A549 (cell line): ENCODE results near the gene TBCE.

Experiments
- BHLHE40 ChIP-seq: IDR thresholded peaks from 2 replicates; pipeline ENCODE4 v1.6.1; 2012; ENCODE audit warnings: low read depth, low read length, inconsistent platforms
- ESRRA ChIP-seq: fragments of 150-350 bp; IDR thresholded peaks from 2 replicates; pipeline ENCODE4 v1.6.1; 2014; ENCODE audit warnings: mild to moderate bottlenecking, low read length, borderline replicate concordance
- POLR2A ChIP-seq: IDR thresholded peaks from 2 replicates; pipeline ENCODE4 v1.6.1; 2012; ENCODE audit warnings: mild to moderate bottlenecking, low read length
- RAD21 ChIP-seq, 2 experiments: fragments of >200 bp in 1 of 2; sonication (Bioruptor Twin) in 1 of 2; formaldehyde crosslinking in 1 of 2; IDR thresholded peaks in 1 of 2; conservative IDR thresholded peaks in 1 of 2; 2 replicates in 1 of 2; 3 replicates in 1 of 2; pipeline ENCODE4 v1.6.1; 2012 to 2018; ENCODE audit warnings: inconsistent platforms in 1 of 2
- RFX5 ChIP-seq: fragments of 450-650 bp; IDR thresholded peaks from 2 replicates; pipeline ENCODE4 v1.7.1; 2014; ENCODE audit warnings: antibody characterized with exemption, mild to moderate bottlenecking, moderate library complexity
- SMC3 ChIP-seq: fragments of >200 bp; sonication (Bioruptor Twin); formaldehyde crosslinking; IDR thresholded peaks from 3 replicates; pipeline ENCODE4 v1.6.1; 2018; ENCODE audit warnings: inconsistent platforms
- ZFP36 ChIP-seq: fragments of 450-650 bp; IDR thresholded peaks from 2 replicates; pipeline ENCODE4 v1.6.1; 2014; ENCODE audit warnings: borderline replicate concordance; ENCODE audit not compliant: partially characterized antibody
- TF ChIP-seq, protein P1 (sequence below): fragments of >200 bp; sonication (Bioruptor Twin); formaldehyde crosslinking; IDR thresholded peaks from 3 replicates; pipeline ENCODE4 v1.5.1; 2016
- TF ChIP-seq, protein P2 (sequence below): IDR thresholded peaks from 2 replicates; pipeline ENCODE4 v1.6.1; 2012
- TF ChIP-seq, protein P3 (sequence below): fragments of 150-350 bp; IDR thresholded peaks from 2 replicates; pipeline ENCODE4 v1.6.1; 2014; ENCODE audit warnings: low read depth, mild to moderate bottlenecking, low read length
- TF ChIP-seq, protein P4 (sequence below): IDR thresholded peaks from 2 replicates; pipeline ENCODE4 v1.6.1; 2012

DNA sequence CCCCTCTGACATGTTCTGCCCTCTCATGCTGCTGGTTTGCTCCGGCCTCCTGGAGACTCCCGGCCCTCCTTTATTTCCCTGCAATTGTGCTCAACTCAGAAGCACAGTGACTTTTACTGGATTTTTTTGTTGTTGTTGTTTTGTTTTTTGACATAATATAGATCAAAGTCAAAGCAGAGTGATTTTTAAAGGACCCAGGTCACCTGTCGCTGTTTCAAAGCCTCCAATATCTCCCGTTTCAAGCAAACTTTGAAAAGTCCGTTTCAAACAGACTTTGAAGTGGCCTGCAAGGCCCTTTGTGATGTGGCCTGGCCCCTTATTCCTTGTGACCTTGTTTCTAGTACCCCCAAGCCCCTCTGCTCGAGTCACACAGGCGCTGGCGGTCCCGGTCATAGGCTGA is 58.1 kb downstream of the TBCE start:
- TF ChIP-seq, protein P1, sequence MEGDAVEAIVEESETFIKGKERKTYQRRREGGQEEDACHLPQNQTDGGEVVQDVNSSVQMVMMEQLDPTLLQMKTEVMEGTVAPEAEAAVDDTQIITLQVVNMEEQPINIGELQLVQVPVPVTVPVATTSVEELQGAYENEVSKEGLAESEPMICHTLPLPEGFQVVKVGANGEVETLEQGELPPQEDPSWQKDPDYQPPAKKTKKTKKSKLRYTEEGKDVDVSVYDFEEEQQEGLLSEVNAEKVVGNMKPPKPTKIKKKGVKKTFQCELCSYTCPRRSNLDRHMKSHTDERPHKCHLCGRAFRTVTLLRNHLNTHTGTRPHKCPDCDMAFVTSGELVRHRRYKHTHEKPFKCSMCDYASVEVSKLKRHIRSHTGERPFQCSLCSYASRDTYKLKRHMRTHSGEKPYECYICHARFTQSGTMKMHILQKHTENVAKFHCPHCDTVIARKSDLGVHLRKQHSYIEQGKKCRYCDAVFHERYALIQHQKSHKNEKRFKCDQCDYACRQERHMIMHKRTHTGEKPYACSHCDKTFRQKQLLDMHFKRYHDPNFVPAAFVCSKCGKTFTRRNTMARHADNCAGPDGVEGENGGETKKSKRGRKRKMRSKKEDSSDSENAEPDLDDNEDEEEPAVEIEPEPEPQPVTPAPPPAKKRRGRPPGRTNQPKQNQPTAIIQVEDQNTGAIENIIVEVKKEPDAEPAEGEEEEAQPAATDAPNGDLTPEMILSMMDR, result no peak
- no peak for TF ChIP-seq ZFP36
- TF ChIP-seq, protein P2, sequence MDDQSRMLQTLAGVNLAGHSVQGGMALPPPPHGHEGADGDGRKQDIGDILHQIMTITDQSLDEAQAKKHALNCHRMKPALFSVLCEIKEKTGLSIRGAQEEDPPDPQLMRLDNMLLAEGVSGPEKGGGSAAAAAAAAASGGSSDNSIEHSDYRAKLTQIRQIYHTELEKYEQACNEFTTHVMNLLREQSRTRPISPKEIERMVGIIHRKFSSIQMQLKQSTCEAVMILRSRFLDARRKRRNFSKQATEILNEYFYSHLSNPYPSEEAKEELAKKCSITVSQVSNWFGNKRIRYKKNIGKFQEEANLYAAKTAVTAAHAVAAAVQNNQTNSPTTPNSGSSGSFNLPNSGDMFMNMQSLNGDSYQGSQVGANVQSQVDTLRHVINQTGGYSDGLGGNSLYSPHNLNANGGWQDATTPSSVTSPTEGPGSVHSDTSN, result no peak
- no peak for TF ChIP-seq SMC3
- TF ChIP-seq, protein P3, sequence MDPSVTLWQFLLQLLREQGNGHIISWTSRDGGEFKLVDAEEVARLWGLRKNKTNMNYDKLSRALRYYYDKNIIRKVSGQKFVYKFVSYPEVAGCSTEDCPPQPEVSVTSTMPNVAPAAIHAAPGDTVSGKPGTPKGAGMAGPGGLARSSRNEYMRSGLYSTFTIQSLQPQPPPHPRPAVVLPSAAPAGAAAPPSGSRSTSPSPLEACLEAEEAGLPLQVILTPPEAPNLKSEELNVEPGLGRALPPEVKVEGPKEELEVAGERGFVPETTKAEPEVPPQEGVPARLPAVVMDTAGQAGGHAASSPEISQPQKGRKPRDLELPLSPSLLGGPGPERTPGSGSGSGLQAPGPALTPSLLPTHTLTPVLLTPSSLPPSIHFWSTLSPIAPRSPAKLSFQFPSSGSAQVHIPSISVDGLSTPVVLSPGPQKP, result no peak
- TF ChIP-seq BHLHE40, result no peak
- TF ChIP-seq RFX5, result no peak
- TF ChIP-seq ESRRA, result no peak
- TF ChIP-seq, protein P4, sequence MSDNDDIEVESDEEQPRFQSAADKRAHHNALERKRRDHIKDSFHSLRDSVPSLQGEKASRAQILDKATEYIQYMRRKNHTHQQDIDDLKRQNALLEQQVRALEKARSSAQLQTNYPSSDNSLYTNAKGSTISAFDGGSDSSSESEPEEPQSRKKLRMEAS, result no peak
- no peak for TF ChIP-seq RAD21 (conservative IDR thresholded peaks at IDR 0.05 in 1 of 2, IDR thresholded peaks at IDR 0.05 in 1 of 2)
- no peak for TF ChIP-seq POLR2A
